ENCODE measurements around the gene OR2AT4. TPM values are rescaled to one million over a fixed set of nuclear protein-coding genes. Genes with fewer than 3 reads are reported as not detected.

The OR2AT4 gene
- total and polyA plus RNA-seq, 2 of the 4 experiments (the other 2 are of a cell fraction) = not detected

DNA sequence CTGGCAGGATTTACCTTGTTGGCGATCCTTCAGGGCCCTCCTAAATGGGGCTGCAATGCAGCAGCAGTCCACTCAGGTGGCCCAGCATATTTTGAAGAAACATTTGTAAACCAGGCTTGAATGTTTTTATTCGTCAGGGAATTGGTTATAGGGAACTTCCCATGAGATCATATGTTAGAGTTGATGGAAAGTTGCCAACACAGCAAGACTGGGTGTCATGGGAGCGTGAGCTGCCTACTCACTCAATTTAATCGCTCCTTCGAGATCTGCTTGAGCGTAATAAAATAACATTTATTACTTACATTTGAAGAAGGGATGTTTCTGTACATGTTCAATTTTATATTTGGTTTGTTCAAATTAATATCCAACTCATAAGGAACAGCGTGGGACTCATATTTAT, 19.4 kb downstream of the OR2AT4 start:
- in situ Hi-C loops (cut with MboI; ENCODE audit: low sequenced_read_pairs) = no loop called here

More for the DNA sequence above, 19.4 kb downstream of the OR2AT4 start:
- no peak overlapping the region for H2BK20ac ChIP-seq (ENCODE audit: low read depth, low read length)
- no peak overlapping the region for H2BK15ac ChIP-seq (ENCODE audit: low read depth, low read length)
- ChIA-PET POLR2A (ENCODE audit: unreplicated experiment) (no interaction called here), CTCF (no interaction called here)
- no peak overlapping the region for H2BK5ac ChIP-seq (ENCODE audit: low read depth, low read length, poor library complexity, severe bottlenecking)
- H4K91ac ChIP-seq (ENCODE audit: insufficient read depth, low read depth, low read length) = no peak overlapping the region
- no peak overlapping the region for H3K56ac ChIP-seq (ENCODE audit: extremely low read depth, insufficient read depth, low read length)
- H3K4me3 ChIP-seq (ENCODE audit: insufficient read depth, low read depth, low read length) = no peak overlapping the region
- no peaks in the 10 kb centered on the region for H3K4me1 ChIP-seq (ENCODE audit: control insufficient read depth, insufficient read depth, low read length)
- no peaks in the 10 kb centered on the region for H3K79me1 ChIP-seq (ENCODE audit: low read depth in 1 of 2, low read length in 2 of 2)
- H2AK9ac ChIP-seq (replicated peaks; ENCODE audit: low read depth, low read length, poor library complexity) = no peak overlapping the region
- H2AFZ ChIP-seq (replicated peaks; ENCODE audit: low read length, poor library complexity) = no peak overlapping the region
- no peak overlapping the region for H2BK120ac ChIP-seq (ENCODE audit: low read depth, low read length)
- WGBS, 2 experiments (ENCODE audit: extremely low coverage in 2 of 2, insufficient read length in 1 of 2) = no CpG with 5 or more reads among the region's 7 CpGs
- H2AK5ac ChIP-seq (ENCODE audit: low read depth, low read length) = no peak overlapping the region
- no peak overlapping the region for H3K14ac ChIP-seq (replicated peaks; ENCODE audit: low read depth, low read length)
- no TSS peak for BruUV-seq (replicated peaks)
- dilution Hi-C loops (cut with HindIII; ENCODE audit: low sequenced_read_pairs, unreplicated experiment) = no loop called here
- no peak overlapping the region for H4K5ac ChIP-seq (ENCODE audit: low read depth, low read length)
- H3K23ac ChIP-seq (ENCODE audit: low read depth, low read length) = no peak overlapping the region
- no peak overlapping the region for H3K9ac ChIP-seq (ENCODE audit: low read depth, low read length)
- intact Hi-C loops (cut with micrococcal nuclease) = no loop called here
- no peak overlapping the region for H4K8ac ChIP-seq (ENCODE audit: low read depth in 2 of 2, low read length in 2 of 2)
- no peak overlapping the region for H3K18ac ChIP-seq (ENCODE audit: low read depth, low read length)
- no peaks in the 10 kb centered on the region for H3K9me3 ChIP-seq (ENCODE audit: control insufficient read depth, insufficient read depth, low read length)
- H3K9me1 ChIP-seq (ENCODE audit: insufficient read depth, low read length) = 0 out of 2 replicates have a peak, but pooled peaks cover 2% of the 10 kb centered on the region
- no peak overlapping the region for H3K4me2 ChIP-seq (ENCODE audit: low read depth, low read length)
- ATAC-seq (ENCODE audit: low read depth) (no peak), DNase-seq (peak; percentile 19)
- H3K36me3 ChIP-seq (ENCODE audit: control insufficient read depth, insufficient read depth, low read length) = no peaks in the 10 kb centered on the region
- no peak overlapping the region for H3K27ac ChIP-seq (ENCODE audit: insufficient read depth, low read length)
- H3K27me3 ChIP-seq (ENCODE audit: control insufficient read depth, insufficient read depth, low read length) = peaks cover 35% of the 10 kb centered on the region
- H4K20me1 ChIP-seq (ENCODE audit: insufficient read depth, low read length) = no peaks in the 10 kb centered on the region
- TF ChIP-seq MXI1 (IDR thresholded peaks at IDR 0.05; ENCODE audit: borderline replicate concordance, low read depth, low read length) = no peak
- TF ChIP-seq POLR2A (IDR thresholded peaks at IDR 0.05; ENCODE audit: low read depth, low read length) = no peak
- TF ChIP-seq CEBPB (IDR thresholded peaks at IDR 0.05; ENCODE audit: low read depth, low read length) = no peak
- TF ChIP-seq, protein P1, sequence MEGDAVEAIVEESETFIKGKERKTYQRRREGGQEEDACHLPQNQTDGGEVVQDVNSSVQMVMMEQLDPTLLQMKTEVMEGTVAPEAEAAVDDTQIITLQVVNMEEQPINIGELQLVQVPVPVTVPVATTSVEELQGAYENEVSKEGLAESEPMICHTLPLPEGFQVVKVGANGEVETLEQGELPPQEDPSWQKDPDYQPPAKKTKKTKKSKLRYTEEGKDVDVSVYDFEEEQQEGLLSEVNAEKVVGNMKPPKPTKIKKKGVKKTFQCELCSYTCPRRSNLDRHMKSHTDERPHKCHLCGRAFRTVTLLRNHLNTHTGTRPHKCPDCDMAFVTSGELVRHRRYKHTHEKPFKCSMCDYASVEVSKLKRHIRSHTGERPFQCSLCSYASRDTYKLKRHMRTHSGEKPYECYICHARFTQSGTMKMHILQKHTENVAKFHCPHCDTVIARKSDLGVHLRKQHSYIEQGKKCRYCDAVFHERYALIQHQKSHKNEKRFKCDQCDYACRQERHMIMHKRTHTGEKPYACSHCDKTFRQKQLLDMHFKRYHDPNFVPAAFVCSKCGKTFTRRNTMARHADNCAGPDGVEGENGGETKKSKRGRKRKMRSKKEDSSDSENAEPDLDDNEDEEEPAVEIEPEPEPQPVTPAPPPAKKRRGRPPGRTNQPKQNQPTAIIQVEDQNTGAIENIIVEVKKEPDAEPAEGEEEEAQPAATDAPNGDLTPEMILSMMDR (conservative IDR thresholded peaks at IDR 0.05; ENCODE audit: low read depth, low read length) = no peak
- no peak for TF ChIP-seq NFE2L2 (IDR thresholded peaks at IDR 0.05; ENCODE audit: low read depth, low read length)
- no peak for TF ChIP-seq BHLHE40 (IDR thresholded peaks at IDR 0.05; ENCODE audit: low read depth, low read length)
- no peak for TF ChIP-seq CHD1 (IDR thresholded peaks at IDR 0.05; ENCODE audit: low read depth, low read length)
- no peak for TF ChIP-seq FOS (IDR thresholded peaks at IDR 0.05; ENCODE audit: low read depth, low read length)
- no peak for TF ChIP-seq RCOR1 (IDR thresholded peaks at IDR 0.05; ENCODE audit: insufficient replicate concordance, low read length)
- no peak for TF ChIP-seq SMC3 (IDR thresholded peaks at IDR 0.05; ENCODE audit: low read depth, low read length)
- TF ChIP-seq RFX5 (IDR thresholded peaks at IDR 0.05; ENCODE audit: low read depth, low read length) = no peak
- no peak for TF ChIP-seq RAD21 (IDR thresholded peaks at IDR 0.05; ENCODE audit: low read length)
- TF ChIP-seq, protein P2, sequence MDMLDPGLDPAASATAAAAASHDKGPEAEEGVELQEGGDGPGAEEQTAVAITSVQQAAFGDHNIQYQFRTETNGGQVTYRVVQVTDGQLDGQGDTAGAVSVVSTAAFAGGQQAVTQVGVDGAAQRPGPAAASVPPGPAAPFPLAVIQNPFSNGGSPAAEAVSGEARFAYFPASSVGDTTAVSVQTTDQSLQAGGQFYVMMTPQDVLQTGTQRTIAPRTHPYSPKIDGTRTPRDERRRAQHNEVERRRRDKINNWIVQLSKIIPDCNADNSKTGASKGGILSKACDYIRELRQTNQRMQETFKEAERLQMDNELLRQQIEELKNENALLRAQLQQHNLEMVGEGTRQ (IDR thresholded peaks at IDR 0.05; ENCODE audit: low read depth, low read length) = no peak
- TF ChIP-seq MAZ (IDR thresholded peaks at IDR 0.05; ENCODE audit: borderline replicate concordance, low read depth, low read length) = no peak
- TF ChIP-seq, protein P3, sequence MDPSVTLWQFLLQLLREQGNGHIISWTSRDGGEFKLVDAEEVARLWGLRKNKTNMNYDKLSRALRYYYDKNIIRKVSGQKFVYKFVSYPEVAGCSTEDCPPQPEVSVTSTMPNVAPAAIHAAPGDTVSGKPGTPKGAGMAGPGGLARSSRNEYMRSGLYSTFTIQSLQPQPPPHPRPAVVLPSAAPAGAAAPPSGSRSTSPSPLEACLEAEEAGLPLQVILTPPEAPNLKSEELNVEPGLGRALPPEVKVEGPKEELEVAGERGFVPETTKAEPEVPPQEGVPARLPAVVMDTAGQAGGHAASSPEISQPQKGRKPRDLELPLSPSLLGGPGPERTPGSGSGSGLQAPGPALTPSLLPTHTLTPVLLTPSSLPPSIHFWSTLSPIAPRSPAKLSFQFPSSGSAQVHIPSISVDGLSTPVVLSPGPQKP (IDR thresholded peaks at IDR 0.05; ENCODE audit: borderline replicate concordance, low read depth, low read length) = no peak
- H3K4ac ChIP-seq (ENCODE audit: low read depth, low read length) = no peak overlapping the region

Measured in IMR-90 (cell line).